Gastrocnemius medialis (tissue), 4 donors: ENCODE measurements around the gene CFAP119. TPM values are rescaled to one million over a fixed set of nuclear protein-coding genes. Genes with fewer than 3 reads are reported as not detected.

ENCODE experiments used
- ATAC-seq, 2 donors: fragments of 150-250 bp; one replicate each; pipeline ENCODE4 v1.9.1; 2016
- DNase-seq, 2 donors: peaks; one replicate each; pipeline ENCODE4 v3.0.0-alpha.2; 2019
- H3K27ac ChIP-seq, 4 donors: fragments of 200-600 bp; sonication (generic); 1 replicate in 1 of 4; 2 replicates in 3 of 4; pipeline ENCODE4 v1.5.1; 2016 to 2018; ENCODE audit warnings: mild to moderate bottlenecking in 2 of 4, moderate library complexity in 1 of 4
- H3K27me3 ChIP-seq, 3 donors: fragments of 200-600 bp; sonication (generic) in 2 of 3; 1 replicate in 1 of 3; 2 replicates in 2 of 3; pipeline versions ENCODE4 v1.5.1 to v1.6.0; 2016 to 2019; ENCODE audit warnings: mild to moderate bottlenecking in 1 of 3, moderate library complexity in 1 of 3
- H3K36me3 ChIP-seq, 2 donors: fragments of 200-600 bp; sonication (generic) in 1 of 2; one replicate each; pipeline ENCODE4 v1.5.1; 2017 to 2018
- H3K4me1 ChIP-seq, 2 donors: fragments of 200-600 bp; sonication (generic) in 1 of 2; one replicate each; pipeline ENCODE4 v1.5.1; 2016 to 2017; ENCODE audit warnings: mild to moderate bottlenecking in 2 of 2
- H3K4me3 ChIP-seq, 4 donors: fragments of 200-600 bp; sonication (generic) in 3 of 4; 1 replicate in 1 of 4; 2 replicates in 3 of 4; pipeline ENCODE4 v1.5.1; 2016 to 2019; ENCODE audit warnings: mild to moderate bottlenecking in 2 of 4
- H3K9me3 ChIP-seq, 3 donors: fragments of 200-600 bp; sonication (generic) in 2 of 3; 1 replicate in 1 of 3; 2 replicates in 2 of 3; pipeline ENCODE4 v1.5.1; 2016 to 2019
- CTCF ChIP-seq, 5 experiments: fragments of 450-650 bp in 3 of 5; fragments of 200-600 bp in 2 of 5; sonication (generic) in 2 of 5; IDR thresholded peaks in 4 of 5; conservative IDR thresholded peaks in 1 of 5; 1 replicate in 4 of 5; 2 replicates in 1 of 5; pipeline ENCODE4 v1.5.1; 2016 to 2019; ENCODE audit warnings: antibody characterized with exemption in 5 of 5, mild to moderate bottlenecking in 3 of 5, moderate library complexity in 3 of 5
- POLR2A ChIP-seq, 2 donors: fragments of 450-650 bp; IDR thresholded peaks; one replicate each; pipeline ENCODE4 v1.6.1; 2017; ENCODE audit warnings: antibody characterized with exemption in 2 of 2, mild to moderate bottlenecking in 2 of 2, moderate library complexity in 2 of 2
- in situ Hi-C, 4 donors: fragments of 200-750 bp; cut with MboI; loops; one replicate each; pipeline versions ENCODE4 v1.15.0 to v1.8.0; 2017; ENCODE audit warnings: low sequenced_read_pairs in 4 of 4
- intact Hi-C: fragments of 100-400 bp; cut with DNase I; formaldehyde crosslinking; loops from one replicate; pipeline ENCODE4 v1.15.1; 2023; ENCODE audit warnings: low total_unique reads
- total RNA-seq, 4 donors: library from RNA; depleted of rRNA; stranded (reverse); fragments of >200 nt; gene quantifications; one replicate each; pipeline versions ENCODE4 v1.1.0 to v1.2.3, GENCODE V29; 2016

CFAP119 gene
- total RNA-seq, 4 donors from 2014 or later: 0.73 to 5.8 (median 1.7) TPM; not detected in 1

GRCh38 chr16:30767767-30768465 lies 6.1 kb upstream of the CFAP119 start:
- TF ChIP-seq CTCF (IDR thresholded peaks at IDR 0.05 in 4 of 5, conservative IDR thresholded peaks at IDR 0.05 in 1 of 5) (no peak), POLR2A (IDR thresholded peaks at IDR 0.05) (no peak)
- ATAC-seq (no peak), DNase-seq (no peak)
- H3K36me3 ChIP-seq: peaks cover 4 to 99% of the 10 kb centered on the region in 2 donors
- H3K9me3 ChIP-seq: no peaks in the 10 kb centered on the region
- H3K4me3 ChIP-seq: no peak overlapping the region
- H3K4me1 ChIP-seq: peaks cover 8 to 9% of the 10 kb centered on the region in 2 donors
- H3K27me3 ChIP-seq: no peaks in the 10 kb centered on the region
- in situ Hi-C loops: no loop called here
- intact Hi-C loops: no loop called here
- H3K27ac ChIP-seq: no peak overlapping the region

DNA sequence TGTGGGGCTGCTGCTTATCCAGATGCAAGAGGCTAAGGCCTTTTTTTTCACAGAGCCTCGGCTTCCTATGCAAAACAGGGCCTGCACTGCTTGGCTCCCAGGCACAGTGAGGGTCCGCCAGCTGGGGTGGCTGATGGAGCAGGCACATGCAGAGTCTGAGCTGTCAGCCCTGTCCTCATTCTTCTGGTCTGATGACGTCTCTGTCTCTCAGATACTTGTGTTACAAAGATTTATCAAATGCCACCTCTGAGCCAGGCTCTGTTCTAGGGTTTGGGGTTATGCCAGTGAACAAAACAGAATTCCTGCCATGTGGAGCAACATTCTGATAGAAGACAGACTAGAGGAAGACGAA lies 5.0 kb upstream of the CFAP119 start:
- peaks cover 12% of the 10 kb centered on the region in 2 donors for H3K4me1 ChIP-seq
- DNase-seq (no peak), ATAC-seq (no peak)
- peaks cover under 1 to 89% of the 10 kb centered on the region in 2 donors for H3K36me3 ChIP-seq
- TF ChIP-seq POLR2A (IDR thresholded peaks at IDR 0.05) (no peak), CTCF (IDR thresholded peaks at IDR 0.05 in 4 of 5, conservative IDR thresholded peaks at IDR 0.05 in 1 of 5) (no peak)
- no peaks in the 10 kb centered on the region for H3K9me3 ChIP-seq
- H3K27me3 ChIP-seq: no peaks in the 10 kb centered on the region
- intact Hi-C loops: no loop called here
- no peak overlapping the region for H3K27ac ChIP-seq
- in situ Hi-C loops: no loop called here
- no peak overlapping the region for H3K4me3 ChIP-seq

GRCh38 chr16:30766206-30766932 lies 4.5 kb upstream of the CFAP119 start:
- in situ Hi-C loops: no loop called here
- no peak overlapping the region for H3K27ac ChIP-seq
- peaks cover 12 to 15% of the 10 kb centered on the region in 2 donors for H3K4me1 ChIP-seq

DNA sequence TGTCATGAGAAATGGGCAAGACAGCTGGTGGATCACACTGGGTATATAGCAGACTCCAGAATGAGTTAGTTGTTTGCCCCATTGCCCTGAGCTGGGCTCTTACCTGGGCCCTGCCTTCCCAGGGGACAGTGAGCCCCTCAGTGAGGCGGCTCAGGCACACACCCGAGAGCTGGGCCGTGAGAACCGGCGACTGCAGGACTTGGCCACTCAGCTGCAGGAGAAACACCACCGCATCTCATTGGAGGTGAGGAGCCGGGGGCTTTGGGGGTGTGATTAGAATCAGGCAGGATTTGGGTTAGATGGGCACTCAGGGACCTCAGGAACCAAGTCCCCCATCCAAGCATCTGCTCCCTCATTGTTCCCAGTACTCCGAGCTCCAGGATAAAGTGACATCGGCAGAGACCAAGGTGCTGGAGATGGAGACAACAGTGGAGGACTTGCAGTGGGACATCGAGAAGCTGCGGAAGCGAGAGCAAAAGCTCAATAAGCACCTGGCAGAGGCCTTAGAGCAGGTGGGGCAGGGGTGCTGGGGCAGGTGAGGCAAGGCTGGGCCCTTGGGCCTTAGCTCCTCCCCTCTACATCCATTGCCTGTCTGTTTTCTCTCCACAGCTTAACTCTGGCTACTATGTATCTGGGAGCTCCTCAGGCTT lies 3.1 kb upstream of the CFAP119 start:
- intact Hi-C loops (no loop called here), in situ Hi-C loops (no loop called here)

More at GRCh38 chr16:30766206-30766932, 4.5 kb upstream of the CFAP119 start:
- no peak for DNase-seq
- no peak for ATAC-seq
- Histone ChIP-seq H3K27me3 (no peaks in the 10 kb centered on the region), H3K4me3 (no peak overlapping the region), H3K36me3 (peaks cover 0 to 83% of the 10 kb centered on the region in 2 donors), H3K9me3 (no peaks in the 10 kb centered on the region)
- no peak for TF ChIP-seq POLR2A (IDR thresholded peaks at IDR 0.05)
- TF ChIP-seq CTCF (IDR thresholded peaks at IDR 0.05 in 4 of 5, conservative IDR thresholded peaks at IDR 0.05 in 1 of 5): no peak
- intact Hi-C loops: no loop called here

More for the DNA sequence above, 3.1 kb upstream of the CFAP119 start:
- DNase-seq: peak in 1 of 2 donors; percentile 8
- ATAC-seq: no peak
- no peaks in the 10 kb centered on the region for H3K9me3 ChIP-seq
- no peak overlapping the region for H3K4me3 ChIP-seq
- H3K27ac ChIP-seq: no peak overlapping the region
- peaks cover 0 to 69% of the 10 kb centered on the region in 2 donors for H3K36me3 ChIP-seq
- H3K27me3 ChIP-seq: no peaks in the 10 kb centered on the region
- TF ChIP-seq POLR2A (IDR thresholded peaks at IDR 0.05) (no peak), CTCF (IDR thresholded peaks at IDR 0.05 in 4 of 5, conservative IDR thresholded peaks at IDR 0.05 in 1 of 5) (no peak)
- H3K4me1 ChIP-seq: peaks cover 18 to 23% of the 10 kb centered on the region in 2 donors
